GM21447 (cell line): ENCODE measurements around the gene CGB5.

Source experiments
- ATAC-seq: cut with Tn5 transposase; IDR thresholded peaks from one replicate; pipeline ENCODE4 v1.9.1; 2021; ENCODE audit not compliant: unreplicated experiment

CGB5 gene

DNA sequence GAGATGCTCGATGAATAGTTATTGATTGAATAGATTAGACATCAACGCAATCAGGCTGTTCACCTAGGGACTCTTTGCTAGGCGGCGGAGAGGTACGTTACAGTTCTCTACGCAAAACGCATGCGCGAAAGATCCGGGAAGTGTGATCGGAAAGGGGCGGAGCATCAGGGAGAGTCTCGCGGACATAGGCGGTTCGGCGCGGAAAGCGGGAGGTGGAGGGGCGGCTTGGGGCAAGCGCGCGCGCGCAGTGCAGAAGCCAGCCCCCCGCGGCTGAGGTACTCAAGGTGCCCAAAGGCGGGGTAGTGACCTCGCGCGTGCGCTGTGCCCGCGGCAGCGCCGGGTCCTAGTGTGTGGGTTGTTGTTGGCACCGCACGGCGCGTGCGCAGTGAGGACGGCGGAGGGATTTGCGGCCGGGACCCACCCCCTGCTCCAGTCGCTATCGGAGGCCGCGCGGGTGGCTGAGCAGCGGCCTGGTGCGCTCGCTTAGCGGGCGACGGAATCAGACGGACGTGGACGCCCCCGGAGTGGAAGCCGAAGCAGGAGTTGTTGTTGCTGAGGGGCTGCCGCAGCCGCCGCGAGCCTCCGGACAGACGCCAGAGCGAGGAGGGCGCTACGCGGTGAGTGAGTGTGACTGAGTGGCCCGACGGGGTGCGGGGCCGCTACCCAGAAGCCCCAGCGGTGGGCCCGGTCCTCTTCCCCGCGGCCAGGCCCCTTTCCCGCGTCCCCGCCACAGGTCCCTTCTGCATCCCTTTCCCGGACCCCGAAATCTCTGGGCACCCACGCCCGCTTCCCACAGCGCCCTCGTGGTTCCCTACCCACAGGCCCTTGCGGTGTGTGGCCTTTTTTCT, 41.6 kb downstream of the CGB5 start, which contains the start of gene SNRNP70:
Gene SNRNP70 (plus strand): TSS at position 432 of the 848 bp plus-strand sequence. CDS start 964 bp downstream, outside the sequence.
- peak; percentile 86 for ATAC-seq

DNA sequence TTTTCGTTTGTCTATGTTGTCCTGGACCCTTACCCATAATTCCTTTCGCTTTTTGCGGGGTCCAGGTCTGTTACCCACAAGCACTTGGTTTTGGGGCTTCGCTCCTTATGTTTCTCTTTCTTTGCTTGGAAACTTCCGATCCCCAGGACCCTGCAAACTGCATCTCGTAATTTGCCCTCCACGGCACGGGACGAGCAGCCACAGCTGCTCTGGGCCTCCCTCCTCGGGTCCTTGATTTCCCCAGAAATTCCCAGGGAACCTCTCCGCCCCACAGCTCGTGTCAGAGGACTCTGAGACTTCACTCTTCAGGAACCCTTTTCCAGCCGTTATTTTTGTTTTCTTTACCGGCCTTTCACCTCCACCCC, 42.2 kb downstream of the CGB5 start:
- no peak for ATAC-seq

GRCh38 chr19:49086296-49086695, 42.6 kb downstream of the CGB5 start:
- ATAC-seq: no peak

GRCh38 chr19:49091391-49092038, 47.9 kb downstream of the CGB5 start:
- no peak for ATAC-seq

DNA sequence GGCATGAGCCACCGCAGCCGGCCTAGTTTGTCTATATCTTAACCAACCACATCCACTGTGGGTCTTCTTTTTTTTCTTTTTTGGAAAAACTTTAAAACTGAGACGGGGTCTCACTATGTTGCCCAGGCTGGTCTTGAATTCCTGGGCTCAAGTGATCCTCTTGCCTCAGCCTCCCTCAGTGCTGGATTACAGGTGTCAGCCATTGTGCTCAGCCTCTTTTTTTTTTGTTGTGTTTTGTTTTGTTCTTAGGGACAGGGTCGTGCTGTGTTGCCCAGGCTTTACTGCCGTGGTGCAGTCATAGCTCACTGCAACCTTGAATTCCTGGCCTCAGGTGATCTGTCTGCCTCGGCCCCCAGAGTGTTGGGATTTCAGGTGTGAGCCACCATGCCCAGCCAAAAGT, 49.0 kb downstream of the CGB5 start:
- no peak for ATAC-seq
